ENCODE results near the gene INAVA. TPM values are rescaled to one million over a fixed set of nuclear protein-coding genes. Genes with fewer than 3 reads are reported as not detected.

Gene INAVA
- total and polyA plus RNA-seq, 9 of the 15 experiments (the other 6 are each of a cell fraction or from before 2014, with no cell fraction given) = 0.09 TPM; not detected in 8

GRCh38 chr1:200885623-200886402 is 8.9 kb upstream of the INAVA start (continued):
- TF ChIP-seq ZNF175 (CRISPR knock-in tag; IDR thresholded peaks at IDR 0.05; ENCODE audit: low read depth) (0 out of 2 replicates have a peak, but pooled peaks have one; percentile 9), PRDM10 (IDR thresholded peaks at IDR 0.05; ENCODE audit: partially characterized antibody) (no peak), ZFP1 (CRISPR knock-in tag; IDR thresholded peaks at IDR 0.05) (no peak), GATA2 (CRISPR knock-in tag; IDR thresholded peaks at IDR 0.05) (no peak), RBM25 (IDR thresholded peaks at IDR 0.05; ENCODE audit: low read depth, low read length, severe bottlenecking) (peak; percentile 98), BHLHE40 (IDR thresholded peaks at IDR 0.05; ENCODE audit: low read length) (peak; percentile 70), TFE3 (CRISPR knock-in tag; IDR thresholded peaks at IDR 0.05) (0 out of 2 replicates have a peak, but pooled peaks have one; percentile 18), RCOR1 (IDR thresholded peaks at IDR 0.05; ENCODE audit: borderline replicate concordance in 1 of 2, low read depth in 2 of 2, low read length in 2 of 2) (peak in 1 of 2 experiments; percentile 82; a peak in 2 of 4 replicates), ZC3H4 (CRISPR knock-in tag; IDR thresholded peaks at IDR 0.05; ENCODE audit: borderline replicate concordance) (no peak)
- TF ChIP-seq, protein P1, sequence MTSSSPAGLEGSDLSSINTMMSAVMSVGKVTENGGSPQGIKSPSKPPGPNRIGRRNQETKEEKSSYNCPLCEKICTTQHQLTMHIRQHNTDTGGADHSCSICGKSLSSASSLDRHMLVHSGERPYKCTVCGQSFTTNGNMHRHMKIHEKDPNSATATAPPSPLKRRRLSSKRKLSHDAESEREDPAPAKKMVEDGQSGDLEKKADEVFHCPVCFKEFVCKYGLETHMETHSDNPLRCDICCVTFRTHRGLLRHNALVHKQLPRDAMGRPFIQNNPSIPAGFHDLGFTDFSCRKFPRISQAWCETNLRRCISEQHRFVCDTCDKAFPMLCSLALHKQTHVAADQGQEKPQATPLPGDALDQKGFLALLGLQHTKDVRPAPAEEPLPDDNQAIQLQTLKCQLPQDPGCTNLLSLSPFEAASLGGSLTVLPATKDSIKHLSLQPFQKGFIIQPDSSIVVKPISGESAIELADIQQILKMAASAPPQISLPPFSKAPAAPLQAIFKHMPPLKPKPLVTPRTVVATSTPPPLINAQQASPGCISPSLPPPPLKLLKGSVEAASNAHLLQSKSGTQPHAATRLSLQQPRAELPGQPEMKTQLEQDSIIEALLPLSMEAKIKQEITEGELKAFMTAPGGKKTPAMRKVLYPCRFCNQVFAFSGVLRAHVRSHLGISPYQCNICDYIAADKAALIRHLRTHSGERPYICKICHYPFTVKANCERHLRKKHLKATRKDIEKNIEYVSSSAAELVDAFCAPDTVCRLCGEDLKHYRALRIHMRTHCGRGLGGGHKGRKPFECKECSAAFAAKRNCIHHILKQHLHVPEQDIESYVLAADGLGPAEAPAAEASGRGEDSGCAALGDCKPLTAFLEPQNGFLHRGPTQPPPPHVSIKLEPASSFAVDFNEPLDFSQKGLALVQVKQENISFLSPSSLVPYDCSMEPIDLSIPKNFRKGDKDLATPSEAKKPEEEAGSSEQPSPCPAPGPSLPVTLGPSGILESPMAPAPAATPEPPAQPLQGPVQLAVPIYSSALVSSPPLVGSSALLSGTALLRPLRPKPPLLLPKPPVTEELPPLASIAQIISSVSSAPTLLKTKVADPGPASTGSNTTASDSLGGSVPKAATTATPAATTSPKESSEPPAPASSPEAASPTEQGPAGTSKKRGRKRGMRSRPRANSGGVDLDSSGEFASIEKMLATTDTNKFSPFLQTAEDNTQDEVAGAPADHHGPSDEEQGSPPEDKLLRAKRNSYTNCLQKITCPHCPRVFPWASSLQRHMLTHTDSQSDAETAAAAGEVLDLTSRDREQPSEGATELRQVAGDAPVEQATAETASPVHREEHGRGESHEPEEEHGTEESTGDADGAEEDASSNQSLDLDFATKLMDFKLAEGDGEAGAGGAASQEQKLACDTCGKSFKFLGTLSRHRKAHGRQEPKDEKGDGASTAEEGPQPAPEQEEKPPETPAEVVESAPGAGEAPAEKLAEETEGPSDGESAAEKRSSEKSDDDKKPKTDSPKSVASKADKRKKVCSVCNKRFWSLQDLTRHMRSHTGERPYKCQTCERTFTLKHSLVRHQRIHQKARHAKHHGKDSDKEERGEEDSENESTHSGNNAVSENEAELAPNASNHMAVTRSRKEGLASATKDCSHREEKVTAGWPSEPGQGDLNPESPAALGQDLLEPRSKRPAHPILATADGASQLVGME (CRISPR knock-in tag; IDR thresholded peaks at IDR 0.05) = no peak
- TF ChIP-seq, protein P2, sequence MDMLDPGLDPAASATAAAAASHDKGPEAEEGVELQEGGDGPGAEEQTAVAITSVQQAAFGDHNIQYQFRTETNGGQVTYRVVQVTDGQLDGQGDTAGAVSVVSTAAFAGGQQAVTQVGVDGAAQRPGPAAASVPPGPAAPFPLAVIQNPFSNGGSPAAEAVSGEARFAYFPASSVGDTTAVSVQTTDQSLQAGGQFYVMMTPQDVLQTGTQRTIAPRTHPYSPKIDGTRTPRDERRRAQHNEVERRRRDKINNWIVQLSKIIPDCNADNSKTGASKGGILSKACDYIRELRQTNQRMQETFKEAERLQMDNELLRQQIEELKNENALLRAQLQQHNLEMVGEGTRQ (CRISPR knock-in tag; IDR thresholded peaks at IDR 0.05) = peak; percentile 60
- TF ChIP-seq, protein P3, sequence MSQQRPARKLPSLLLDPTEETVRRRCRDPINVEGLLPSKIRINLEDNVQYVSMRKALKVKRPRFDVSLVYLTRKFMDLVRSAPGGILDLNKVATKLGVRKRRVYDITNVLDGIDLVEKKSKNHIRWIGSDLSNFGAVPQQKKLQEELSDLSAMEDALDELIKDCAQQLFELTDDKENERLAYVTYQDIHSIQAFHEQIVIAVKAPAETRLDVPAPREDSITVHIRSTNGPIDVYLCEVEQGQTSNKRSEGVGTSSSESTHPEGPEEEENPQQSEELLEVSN (IDR thresholded peaks at IDR 0.05; ENCODE audit: borderline replicate concordance in 1 of 2, extremely low read depth in 1 of 2, insufficient read depth in 1 of 2, insufficient read length in 1 of 2, low read depth in 1 of 2, low read length in 1 of 2, poor library complexity in 1 of 2, severe bottlenecking in 1 of 2) = no peak
